HCT116 (cell line): Measurements from ENCODE around the gene FHL2. TPM values are rescaled to one million over a fixed set of nuclear protein-coding genes. Genes with fewer than 3 reads are reported as not detected.

Experiments
- ATAC-seq: fragments of 200-7000 bp; cut with Tn5 transposase; 2 replicates; pipeline ENCODE4 v1.9.1; 2020; ENCODE audit warnings: mild to moderate bottlenecking, moderate library complexity
- BruUV-seq: library from RNA; stranded (reverse); fragments of 400-500 nt; replicated peaks from 2 replicates; lab custom pipeline; 2021; lab: Mats Ljungman, UMichigan
- CTCF ChIA-PET: fragments of 300-600 bp; sonication (Branson Sonifier 250); formaldehyde crosslinking; loops from one replicate; lab custom pipeline; 2021; ENCODE audit warnings: antibody characterized with exemption; lab: Charles Lee
- POLR2A ChIA-PET: fragments of 300-600, 350-600 bp; sonication (Branson Sonifier 250); formaldehyde crosslinking; loops from one replicate; lab custom pipeline; 2021; ENCODE audit warnings: antibody characterized with exemption; lab: Charles Lee
- RAD21 ChIA-PET, 2 experiments: fragments of 300-600 bp; sonication (Branson Sonifier 250); formaldehyde crosslinking; loops; one replicate each; lab custom pipeline; 2023; ENCODE audit warnings: low total read pairs in 2 of 2; ENCODE audit not compliant: uncharacterized antibody in 2 of 2, unreplicated experiment in 2 of 2, low non-redundant PET in 1 of 2; lab: Charles Lee
- DNase-seq: peaks from one replicate; pipeline ENCODE4 v3.0.0-alpha.2; 2010; ENCODE audit warnings: low read depth, low spot score
- H2AFZ ChIP-seq: fragments of 200-600 bp; shearing (Covaris generic), sonication (generic); 2 replicates; pipeline ENCODE4 v1.6.1; 2017; ENCODE audit warnings: low read depth, mixed run types, mixed read lengths, antibody characterized with exemption, low read length; ENCODE audit not compliant: poor library complexity, severe bottlenecking
- H3K27ac ChIP-seq: 2 replicates; pipeline ENCODE4 v1.5.1; 2012; ENCODE audit warnings: low read depth, low read length
- H3K27me3 ChIP-seq: fragments of 200-600 bp; sonication (generic); 2 replicates; pipeline ENCODE4 v1.6.1; 2016; ENCODE audit warnings: mixed run types, low read length, mixed read lengths; ENCODE audit not compliant: insufficient read depth
- H3K36me3 ChIP-seq, 2 experiments: fragments of 200-500 bp in 1 of 2; fragments of 200-600 bp in 1 of 2; sonication (Bioruptor generic) in 1 of 2; sonication (generic) in 1 of 2; 2 replicates each; pipeline versions ENCODE4 v1.5.1 to v1.6.1; 2014 to 2016; ENCODE audit warnings: low read length in 2 of 2, inconsistent platforms in 1 of 2, mixed read lengths in 1 of 2, mixed run types in 1 of 2; ENCODE audit not compliant: insufficient read depth in 2 of 2, control insufficient read depth in 1 of 2
- H3K4me1 ChIP-seq, 2 experiments: fragments of 200-600 bp in 1 of 2; sonication (generic) in 1 of 2; 2 replicates each; pipeline versions ENCODE4 v1.5.1 to v1.6.1; 2012 to 2017; ENCODE audit warnings: low read length in 2 of 2, inconsistent platforms in 1 of 2, mild to moderate bottlenecking in 1 of 2, mixed read lengths in 1 of 2, mixed run types in 1 of 2, moderate library complexity in 1 of 2; ENCODE audit not compliant: insufficient read depth in 2 of 2, control insufficient read depth in 1 of 2
- H3K4me2 ChIP-seq: fragments of 200-600 bp; sonication (generic); 2 replicates; pipeline ENCODE4 v1.6.1; 2017; ENCODE audit warnings: mixed run types, low read length, mixed read lengths
- H3K4me3 ChIP-seq, 2 experiments: fragments of 200-600 bp in 1 of 2; sonication (generic) in 1 of 2; replicated peaks in 1 of 2; 2 replicates each; pipeline ENCODE4 v1.5.1; 2011 to 2016; ENCODE audit warnings: low read length in 2 of 2, control low read depth in 1 of 2, low read depth in 1 of 2, mild to moderate bottlenecking in 1 of 2, mixed read lengths in 1 of 2, mixed run types in 1 of 2
- H3K79me2 ChIP-seq: fragments of 200-600 bp; sonication (generic); 2 replicates; pipeline ENCODE4 v1.6.1; 2017; ENCODE audit warnings: mild to moderate bottlenecking, mixed run types, low read length, moderate library complexity, mixed read lengths; ENCODE audit not compliant: insufficient read depth
- H3K9ac ChIP-seq: fragments of 200-600 bp; sonication (generic); 2 replicates; pipeline ENCODE4 v1.6.1; 2016; ENCODE audit warnings: low read length, mixed read lengths
- H3K9me2 ChIP-seq: fragments of 200-600 bp; sonication (generic), shearing (Covaris generic); 2 replicates; pipeline ENCODE4 v1.6.1; 2017; ENCODE audit warnings: mixed run types, mild to moderate bottlenecking, moderate library complexity; ENCODE audit not compliant: insufficient read depth
- H3K9me3 ChIP-seq, 2 experiments: fragments of 200-500 bp in 1 of 2; fragments of 200-600 bp in 1 of 2; sonication (Bioruptor generic) in 1 of 2; sonication (generic) in 1 of 2; 2 replicates each; pipeline ENCODE4 v1.6.1; 2014 to 2017; ENCODE audit warnings: low read length in 2 of 2, mixed read lengths in 2 of 2, inconsistent platforms in 1 of 2, low read depth in 1 of 2, mild to moderate bottlenecking in 1 of 2, mixed run types in 1 of 2, moderate library complexity in 1 of 2; ENCODE audit not compliant: control insufficient read depth in 1 of 2, insufficient read depth in 1 of 2
- H4K20me1 ChIP-seq: fragments of 200-600 bp; sonication (generic), shearing (Covaris generic); 2 replicates; pipeline ENCODE4 v1.6.1; 2017; ENCODE audit warnings: mixed run types, mild to moderate bottlenecking, moderate library complexity; ENCODE audit not compliant: insufficient read depth
- CBX3 ChIP-seq: IDR thresholded peaks from 2 replicates; pipeline ENCODE4 v1.6.1; 2012; ENCODE audit warnings: low read depth
- CEBPB ChIP-seq: IDR thresholded peaks from 2 replicates; pipeline ENCODE4 v1.6.1; 2012; ENCODE audit warnings: low read depth
- EGR1 ChIP-seq: IDR thresholded peaks from 2 replicates; pipeline ENCODE4 v1.6.1; 2012; ENCODE audit warnings: low read depth
- ELF1 ChIP-seq: IDR thresholded peaks from 2 replicates; pipeline ENCODE4 v1.6.1; 2012; ENCODE audit warnings: low read depth, borderline replicate concordance
- EZH2phosphoT487 ChIP-seq: fragments of 200-600 bp; IDR thresholded peaks from 2 replicates; pipeline ENCODE4 v1.6.1; 2018; ENCODE audit warnings: antibody characterized with exemption, borderline replicate concordance
- FOSL1 ChIP-seq: IDR thresholded peaks from 2 replicates; pipeline ENCODE4 v1.6.1; 2012; ENCODE audit warnings: low read depth
- JUND ChIP-seq: IDR thresholded peaks from 2 replicates; pipeline ENCODE4 v1.6.1; 2012
- POLR2A ChIP-seq: IDR thresholded peaks from 2 replicates; pipeline ENCODE4 v1.7.0; 2011; ENCODE audit warnings: borderline replicate concordance; ENCODE audit not compliant: insufficient read depth, insufficient read length; ENCODE audit errors: extremely low read depth
- POLR2AphosphoS5 ChIP-seq: IDR thresholded peaks from 2 replicates; pipeline ENCODE4 v1.6.1; 2011; ENCODE audit warnings: mild to moderate bottlenecking, low read depth, low read length, moderate library complexity
- RAD21 ChIP-seq: IDR thresholded peaks from 2 replicates; pipeline ENCODE4 v1.6.1; 2012; ENCODE audit warnings: low read depth, mild to moderate bottlenecking
- SP1 ChIP-seq: IDR thresholded peaks from 2 replicates; pipeline ENCODE4 v1.6.1; 2012; ENCODE audit warnings: low read depth
- TCF7L2 ChIP-seq: IDR thresholded peaks from 2 replicates; pipeline ENCODE4 v1.7.0; 2011; ENCODE audit warnings: borderline replicate concordance, inconsistent platforms; ENCODE audit not compliant: insufficient read depth, insufficient read length; ENCODE audit errors: extremely low read depth
- intact Hi-C: fragments of 100-400 bp; cut with micrococcal nuclease; formaldehyde crosslinking; loops from 2 replicates; pipeline ENCODE4 v1.10.0; 2022
- total RNA-seq: library from RNA; stranded (reverse); gene quantifications from one replicate; pipeline ENCODE4 v1.2.1, GENCODE V29; 2021; ENCODE audit not compliant: unreplicated experiment
- TF ChIP-seq, protein P1 (sequence below): IDR thresholded peaks from 2 replicates; pipeline ENCODE4 v1.6.1; 2012
- TF ChIP-seq, protein P2 (sequence below): IDR thresholded peaks from 2 replicates; pipeline ENCODE4 v1.6.1; 2011; ENCODE audit warnings: mild to moderate bottlenecking, low read length, moderate library complexity; ENCODE audit not compliant: insufficient replicate concordance; ENCODE audit errors: extremely low read depth
- TF ChIP-seq, protein P3 (sequence below): IDR thresholded peaks from 2 replicates; pipeline ENCODE4 v1.6.1; 2012
- TF ChIP-seq, protein P4 (sequence below), 3 experiments: fragments of 200-600 bp in 1 of 3; sonication (generic) in 1 of 3; IDR thresholded peaks in 2 of 3; conservative IDR thresholded peaks in 1 of 3; 2 replicates each; pipeline ENCODE4 v1.5.1; 2012 to 2017; ENCODE audit warnings: low read depth in 2 of 3, low read length in 2 of 3, antibody characterized with exemption in 1 of 3, borderline replicate concordance in 1 of 3, control low read depth in 1 of 3, mild to moderate bottlenecking in 1 of 3, mixed read lengths in 1 of 3, mixed run types in 1 of 3, moderate library complexity in 1 of 3; ENCODE audit not compliant: insufficient read depth in 1 of 3

Gene FHL2
- total RNA-seq, 1 experiment from 2014 or later, result 86.6 TPM

DNA sequence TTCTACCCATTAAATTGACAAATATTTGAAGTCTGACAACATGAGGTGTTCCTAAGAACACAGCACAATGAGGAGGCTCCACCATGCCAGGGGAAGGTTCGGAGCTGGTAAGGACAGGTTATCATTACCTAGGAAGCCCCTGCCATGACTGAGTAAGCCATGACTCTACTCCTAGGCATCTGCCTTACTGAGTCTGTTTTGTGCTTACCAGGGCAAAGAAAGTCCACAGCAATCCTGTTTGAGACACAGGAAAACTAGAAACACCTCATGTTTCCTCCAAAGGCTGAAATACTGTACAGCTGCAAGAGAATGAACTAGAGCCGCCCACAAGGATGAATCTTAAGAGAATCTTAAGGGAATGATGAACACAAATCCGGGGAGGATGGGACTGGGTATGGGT, 80.9 kb downstream of the FHL2 start:
- H3K4me3 ChIP-seq, result no peak overlapping the region
- CTCF ChIA-PET, result no interaction called here

More for the DNA sequence above, 80.9 kb downstream of the FHL2 start:
- peaks cover 0 to 8% of the 10 kb centered on the region in 2 experiments; a peak in 2 of 4 replicates for H3K4me1 ChIP-seq
- no peak overlapping the region for H3K4me2 ChIP-seq
- H2AFZ ChIP-seq, result no peak overlapping the region
- no peak overlapping the region for H3K9ac ChIP-seq
- ATAC-seq (no peak), DNase-seq (no peak)
- H3K79me2 ChIP-seq, result peaks cover 79% of the 10 kb centered on the region
- no peaks in the 10 kb centered on the region for H3K9me3 ChIP-seq
- intact Hi-C loops, result no loop called here
- POLR2A ChIA-PET, result no interaction called here
- RAD21 ChIA-PET, result no interaction called here
- TF ChIP-seq POLR2AphosphoS5, result no peak
- TF ChIP-seq EZH2phosphoT487, result no peak
- TF ChIP-seq, protein P1, sequence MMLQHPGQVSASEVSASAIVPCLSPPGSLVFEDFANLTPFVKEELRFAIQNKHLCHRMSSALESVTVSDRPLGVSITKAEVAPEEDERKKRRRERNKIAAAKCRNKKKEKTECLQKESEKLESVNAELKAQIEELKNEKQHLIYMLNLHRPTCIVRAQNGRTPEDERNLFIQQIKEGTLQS, result no peak
- no peak for TF ChIP-seq FOSL1
- no peak for TF ChIP-seq CEBPB
- TF ChIP-seq EGR1, result no peak
- TF ChIP-seq SP1, result no peak
- TF ChIP-seq POLR2A, result no peak
- no peak for TF ChIP-seq RAD21
- TF ChIP-seq ELF1, result no peak
- TF ChIP-seq, protein P2, sequence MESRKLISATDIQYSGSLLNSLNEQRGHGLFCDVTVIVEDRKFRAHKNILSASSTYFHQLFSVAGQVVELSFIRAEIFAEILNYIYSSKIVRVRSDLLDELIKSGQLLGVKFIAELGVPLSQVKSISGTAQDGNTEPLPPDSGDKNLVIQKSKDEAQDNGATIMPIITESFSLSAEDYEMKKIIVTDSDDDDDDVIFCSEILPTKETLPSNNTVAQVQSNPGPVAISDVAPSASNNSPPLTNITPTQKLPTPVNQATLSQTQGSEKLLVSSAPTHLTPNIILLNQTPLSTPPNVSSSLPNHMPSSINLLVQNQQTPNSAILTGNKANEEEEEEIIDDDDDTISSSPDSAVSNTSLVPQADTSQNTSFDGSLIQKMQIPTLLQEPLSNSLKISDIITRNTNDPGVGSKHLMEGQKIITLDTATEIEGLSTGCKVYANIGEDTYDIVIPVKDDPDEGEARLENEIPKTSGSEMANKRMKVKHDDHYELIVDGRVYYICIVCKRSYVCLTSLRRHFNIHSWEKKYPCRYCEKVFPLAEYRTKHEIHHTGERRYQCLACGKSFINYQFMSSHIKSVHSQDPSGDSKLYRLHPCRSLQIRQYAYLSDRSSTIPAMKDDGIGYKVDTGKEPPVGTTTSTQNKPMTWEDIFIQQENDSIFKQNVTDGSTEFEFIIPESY, result no peak
- TF ChIP-seq JUND, result no peak
- no peak for TF ChIP-seq TCF7L2
- TF ChIP-seq, protein P3, sequence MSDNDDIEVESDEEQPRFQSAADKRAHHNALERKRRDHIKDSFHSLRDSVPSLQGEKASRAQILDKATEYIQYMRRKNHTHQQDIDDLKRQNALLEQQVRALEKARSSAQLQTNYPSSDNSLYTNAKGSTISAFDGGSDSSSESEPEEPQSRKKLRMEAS, result no peak
- no peak for TF ChIP-seq CBX3
- TF ChIP-seq, protein P4, sequence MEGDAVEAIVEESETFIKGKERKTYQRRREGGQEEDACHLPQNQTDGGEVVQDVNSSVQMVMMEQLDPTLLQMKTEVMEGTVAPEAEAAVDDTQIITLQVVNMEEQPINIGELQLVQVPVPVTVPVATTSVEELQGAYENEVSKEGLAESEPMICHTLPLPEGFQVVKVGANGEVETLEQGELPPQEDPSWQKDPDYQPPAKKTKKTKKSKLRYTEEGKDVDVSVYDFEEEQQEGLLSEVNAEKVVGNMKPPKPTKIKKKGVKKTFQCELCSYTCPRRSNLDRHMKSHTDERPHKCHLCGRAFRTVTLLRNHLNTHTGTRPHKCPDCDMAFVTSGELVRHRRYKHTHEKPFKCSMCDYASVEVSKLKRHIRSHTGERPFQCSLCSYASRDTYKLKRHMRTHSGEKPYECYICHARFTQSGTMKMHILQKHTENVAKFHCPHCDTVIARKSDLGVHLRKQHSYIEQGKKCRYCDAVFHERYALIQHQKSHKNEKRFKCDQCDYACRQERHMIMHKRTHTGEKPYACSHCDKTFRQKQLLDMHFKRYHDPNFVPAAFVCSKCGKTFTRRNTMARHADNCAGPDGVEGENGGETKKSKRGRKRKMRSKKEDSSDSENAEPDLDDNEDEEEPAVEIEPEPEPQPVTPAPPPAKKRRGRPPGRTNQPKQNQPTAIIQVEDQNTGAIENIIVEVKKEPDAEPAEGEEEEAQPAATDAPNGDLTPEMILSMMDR (IDR thresholded peaks at IDR 0.05 in 2 of 3, conservative IDR thresholded peaks at IDR 0.05 in 1 of 3; ENCODE audit: borderline replicate concordance in 1 of 3, insufficient read depth in 1 of 3, low read depth in 2 of 3, low read length in 2 of 3), result no peak
- no peaks in the 10 kb centered on the region for H3K27me3 ChIP-seq
- no peak overlapping the region for H3K27ac ChIP-seq
- BruUV-seq, result no TSS peak
- H3K9me2 ChIP-seq, result no peaks in the 10 kb centered on the region
- H4K20me1 ChIP-seq, result 0 out of 2 replicates have a peak, but pooled peaks cover 3% of the 10 kb centered on the region
- H3K36me3 ChIP-seq, result no peaks in the 10 kb centered on the region
